Naive thymus-derived CD8-positive, alpha-beta T cell (primary cell): Measurements from ENCODE around the gene CA6. TPM values are rescaled to one million over a fixed set of nuclear protein-coding genes. Genes with fewer than 3 reads are reported as not detected.
"Not testable (repeated sequence)": the region's sequence is repeated elsewhere in the genome, so short reads cannot be mapped to it uniquely, and the experiment has no call there.

Source experiments
- ATAC-seq, 2 donors: fragments of 150-1000 bp; cut with Tn5 transposase in 1 of 2; sonication (Bioruptor Pico), chemical (Tn5 transposase) in 1 of 2; 1 replicate in 1 of 2; 2 replicates in 1 of 2; pipeline ENCODE4 v1.10.0; 2021; ENCODE audit warnings: mild to moderate bottlenecking in 2 of 2, moderate library complexity in 2 of 2
- POLR2A ChIA-PET: fragments of 350-600 bp; sonication (Branson Sonifier 250); formaldehyde crosslinking; loops from one replicate; lab custom pipeline; 2021; ENCODE audit warnings: antibody characterized with exemption; lab: Charles Lee
- DNase-seq, 10 donors: peaks; one replicate each; pipeline versions ENCODE4 v3.0.0 to v3.0.0-alpha.2; 2020 to 2022
- H3K27ac Mint-ChIP-seq, 10 donors: one replicate each; pipeline ENCODE4 v1.8.0; 2020 to 2022; ENCODE audit warnings: mild to moderate bottlenecking in 10 of 10, mixed read lengths in 10 of 10, moderate library complexity in 4 of 10, inconsistent platforms in 1 of 10
- H3K27me3 Mint-ChIP-seq, 5 donors: one replicate each; pipeline ENCODE4 v1.8.0; 2021 to 2022; ENCODE audit warnings: mixed read lengths in 5 of 5
- H3K36me3 Mint-ChIP-seq, 3 donors: one replicate each; pipeline ENCODE4 v1.8.0; 2020 to 2022; ENCODE audit warnings: mixed read lengths in 3 of 3, mild to moderate bottlenecking in 2 of 3, inconsistent platforms in 1 of 3
- H3K4me1 Mint-ChIP-seq, 4 donors: one replicate each; pipeline ENCODE4 v1.8.0; 2021 to 2022; ENCODE audit warnings: mixed read lengths in 4 of 4
- H3K4me3 Mint-ChIP-seq, 10 donors: one replicate each; pipeline ENCODE4 v1.8.0; 2020 to 2022; ENCODE audit warnings: mild to moderate bottlenecking in 10 of 10, mixed read lengths in 10 of 10, moderate library complexity in 6 of 10, inconsistent platforms in 1 of 10
- H3K9me3 Mint-ChIP-seq, 9 donors: one replicate each; pipeline ENCODE4 v1.8.0; 2020 to 2022; ENCODE audit warnings: mixed read lengths in 9 of 9, mild to moderate bottlenecking in 3 of 9, inconsistent platforms in 1 of 9, moderate library complexity in 1 of 9
- polyA plus RNA-seq, 3 donors: library from polyadenylated mRNA; unstranded; fragments of 300-500 nt; fragmentation: Illumina TruSeq; gene quantifications; one replicate each; pipeline ENCODE4 v1.2.3, GENCODE V29; 2021
- total RNA-seq, 8 experiments: library from RNA in 2 of 8; stranded (reverse) in 2 of 8; gene quantifications; one replicate each; pipeline ENCODE4 v1.2.3 and lab custom pipeline; 2021 to 2026

Gene CA6
- total and polyA plus RNA-seq, 5 experiments from 2014 or later, result 5.9 to 53.7 (median 11.5) TPM

DNA sequence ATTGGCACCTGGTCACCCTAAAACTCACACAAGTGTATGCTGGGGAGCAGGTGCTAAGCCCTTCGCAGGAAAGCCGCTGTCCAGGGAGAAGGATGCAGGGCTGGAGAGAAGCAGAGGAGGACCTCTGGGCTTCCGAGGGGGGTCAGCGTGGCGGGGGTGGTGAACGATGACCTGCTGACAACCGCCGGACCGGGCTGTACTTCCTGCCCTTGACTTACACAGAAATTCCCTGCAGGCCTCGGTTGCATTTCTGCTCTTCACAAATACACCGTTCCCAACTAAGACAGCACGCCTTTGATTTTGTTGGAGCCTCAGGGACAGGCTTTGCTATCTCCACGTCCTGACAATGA lies 42.9 kb downstream of the CA6 start:
- no peak for DNase-seq
- no peaks in the 10 kb centered on the region for H3K36me3 Mint-ChIP-seq
- H3K4me1 Mint-ChIP-seq, result peaks cover 18 to 43% (median 35%) of the 10 kb centered on the region in 4 donors
- H3K9me3 Mint-ChIP-seq, result no peaks in the 10 kb centered on the region
- peak overlapping the region in 4 of 10 donors; percentile 5 to 95 (median 84) for H3K27ac Mint-ChIP-seq
- H3K4me3 Mint-ChIP-seq, result no peak overlapping the region
- no peaks in the 10 kb centered on the region for H3K27me3 Mint-ChIP-seq
- POLR2A ChIA-PET, result interaction anchor here (0.7 to 11.2 kb wide), 7 partner anchors 9 to 129 kb away, joined by 3 to 361 read pairs (median 5); partner anchors contain the start of gene ENO1
- no peak for ATAC-seq

DNA sequence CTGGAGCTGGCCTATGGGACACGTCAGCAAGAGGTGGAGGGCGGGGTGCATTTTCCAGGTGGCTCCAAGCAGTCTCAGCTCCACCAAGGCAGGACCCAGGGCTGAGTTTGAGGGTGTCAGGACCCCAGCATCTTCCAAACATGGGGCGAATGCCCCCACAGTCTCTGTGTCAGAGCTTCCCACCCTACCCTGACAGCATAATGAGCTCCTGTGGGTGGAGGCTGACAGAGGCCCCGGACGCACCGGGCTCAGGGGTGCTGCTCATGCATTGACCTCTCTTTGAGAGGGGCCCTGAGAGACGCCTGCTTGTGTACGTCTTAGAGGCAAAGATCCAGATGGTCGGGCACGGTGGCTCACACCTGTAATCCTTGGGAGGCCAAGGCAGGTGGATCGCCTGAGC lies 43.4 kb downstream of the CA6 start:
- ATAC-seq, result no peak

GRCh38 chr1:8989821-8990220 lies 44.2 kb downstream of the CA6 start:
- peaks cover 12 to 33% (median 27%) of the 10 kb centered on the region in 4 donors for H3K4me1 Mint-ChIP-seq
- no peaks in the 10 kb centered on the region for H3K36me3 Mint-ChIP-seq
- no peak for ATAC-seq
- DNase-seq, result no peak
- H3K9me3 Mint-ChIP-seq, result no peaks in the 10 kb centered on the region
- H3K27me3 Mint-ChIP-seq, result no peaks in the 10 kb centered on the region
- POLR2A ChIA-PET, result interaction anchor here (0.7 to 11.2 kb wide), 6 partner anchors 14 to 112 kb away, joined by 3 to 361 read pairs (median 16); partner anchors contain the start of gene ENO1
- H3K27ac Mint-ChIP-seq, result peak overlapping the region in 7 of 10 donors; percentile 11 to 80 (median 69)
- H3K4me3 Mint-ChIP-seq, result no peak overlapping the region

More for the DNA sequence above, 43.4 kb downstream of the CA6 start:
- Mint-ChIP-seq H3K27ac (peak overlapping the region in 1 of 10 donors; percentile 5), H3K36me3 (no peaks in the 10 kb centered on the region), H3K4me1 (peaks cover 14 to 38% (median 32%) of the 10 kb centered on the region in 4 donors), H3K27me3 (no peaks in the 10 kb centered on the region), H3K9me3 (no peaks in the 10 kb centered on the region), H3K4me3 (no peak overlapping the region)
- no peak for DNase-seq
- POLR2A ChIA-PET, result interaction anchor here (0.6 to 11.2 kb wide), 8 partner anchors 12 to 111 kb away, joined by 3 to 361 read pairs (median 6); partner anchors contain the start of gene ENO1

DNA sequence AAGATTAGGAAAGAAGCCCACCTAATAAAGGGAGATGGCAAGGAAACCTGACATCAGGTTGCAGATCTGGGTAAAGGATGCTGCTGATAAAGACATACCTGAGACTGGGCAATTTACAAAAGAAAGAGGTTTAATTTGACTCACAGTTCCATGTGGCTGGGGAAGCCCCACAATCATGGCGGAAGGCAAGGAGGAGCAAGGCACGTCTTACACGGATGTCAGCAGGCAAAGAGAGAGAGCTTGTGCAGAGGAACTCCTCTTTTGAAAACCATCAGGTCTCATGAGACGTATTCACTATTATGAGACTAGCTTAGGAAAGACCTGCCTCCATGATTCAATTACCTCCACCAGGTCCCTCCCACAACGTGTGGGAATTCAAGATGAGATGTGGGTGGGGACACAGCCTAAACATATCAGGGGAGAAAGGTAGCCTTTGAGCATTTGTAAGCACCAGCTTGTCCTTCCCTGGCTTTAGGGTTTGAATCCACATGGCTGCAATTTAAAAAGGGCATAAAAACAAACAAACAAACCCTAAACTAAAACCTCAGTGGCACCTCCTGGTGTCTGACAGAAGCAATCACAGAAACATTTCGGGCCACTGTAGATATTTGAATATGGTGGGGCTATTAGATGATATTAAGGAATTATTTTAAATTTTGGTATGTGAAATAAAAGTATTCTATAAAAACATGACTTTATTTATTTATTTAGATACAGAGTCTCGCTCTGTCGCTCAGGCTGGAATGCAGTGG lies 47.4 kb downstream of the CA6 start:
- H3K4me3 Mint-ChIP-seq, result no peak overlapping the region
- H3K4me1 Mint-ChIP-seq, result peaks cover 2 to 7% (median 2%) of the 10 kb centered on the region in 4 donors
- ATAC-seq (no peak), DNase-seq (no peak)
- H3K36me3 Mint-ChIP-seq, result no peaks in the 10 kb centered on the region
- H3K9me3 Mint-ChIP-seq, result no peaks in the 10 kb centered on the region
- POLR2A ChIA-PET, result interaction anchor here (0.7 kb wide), 1 partner anchor 12 kb away, joined by 3 read pairs; no protein-coding TSS in a partner anchor
- peak overlapping the region in 2 of 10 donors; percentile 15 to 22 for H3K27ac Mint-ChIP-seq
- no peaks in the 10 kb centered on the region for H3K27me3 Mint-ChIP-seq

- DNase-seq, H3K4me3 Mint-ChIP-seq, H3K9me3 Mint-ChIP-seq, H3K27me3 Mint-ChIP-seq, ATAC-seq, H3K4me1 Mint-ChIP-seq, POLR2A ChIA-PET, H3K36me3 Mint-ChIP-seq, H3K27ac Mint-ChIP-seq: not testable (repeated sequence)
Measured at GRCh38 chr1:8993962-8994675, 48.5 kb downstream of the CA6 start.

- H3K4me1 Mint-ChIP-seq, result peaks cover 7 to 27% (median 16%) of the 10 kb centered on the region in 4 donors
- DNase-seq, ATAC-seq, H3K36me3 Mint-ChIP-seq, H3K27ac Mint-ChIP-seq, H3K27me3 Mint-ChIP-seq, H3K4me3 Mint-ChIP-seq, H3K9me3 Mint-ChIP-seq: not testable (repeated sequence)
- POLR2A ChIA-PET, result interaction anchor here (0.7 kb wide), 2 partner anchors 12 to 1509 kb away, joined by 6 read pairs; no protein-coding TSS in a partner anchor
Measured at GRCh38 chr1:9001534-9002214, 56.0 kb downstream of the CA6 start.

DNA sequence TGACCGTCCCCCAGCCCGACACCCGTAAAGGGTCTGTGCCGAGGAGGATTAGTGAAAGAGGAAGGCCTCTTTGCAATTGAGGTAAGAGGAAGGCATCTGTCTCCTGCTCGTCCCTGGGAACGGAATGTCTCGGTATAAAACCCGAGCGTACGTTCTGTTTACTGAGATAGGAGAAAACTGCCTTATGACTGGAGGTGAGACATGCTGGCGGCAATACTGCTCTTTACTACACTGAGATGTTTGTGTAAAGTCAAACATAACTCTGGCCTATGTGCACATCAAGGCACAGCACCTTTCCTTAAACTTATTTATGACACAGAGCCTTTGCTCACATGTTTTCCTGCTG lies 56.5 kb downstream of the CA6 start:
- H3K27me3 Mint-ChIP-seq, DNase-seq, POLR2A ChIA-PET, H3K36me3 Mint-ChIP-seq, ATAC-seq, H3K4me3 Mint-ChIP-seq, H3K9me3 Mint-ChIP-seq: not testable (repeated sequence)
- Mint-ChIP-seq H3K4me1 (peaks cover 7 to 27% (median 18%) of the 10 kb centered on the region in 4 donors), H3K27ac (peak overlapping the region in 2 of 10 donors; percentile 9 to 84)

GRCh38 chr1:9004031-9004699 lies 58.5 kb downstream of the CA6 start:
- Mint-ChIP-seq H3K9me3 (no peaks in the 10 kb centered on the region), H3K4me3 (peak overlapping the region; percentile 67 to 88 (median 80)), H3K36me3 (no peaks in the 10 kb centered on the region), H3K27ac (peak overlapping the region in 8 of 10 donors; percentile 56 to 92 (median 80)), H3K4me1 (peaks cover 7 to 27% (median 21%) of the 10 kb centered on the region in 4 donors), H3K27me3 (no peaks in the 10 kb centered on the region)
- peak in 6 of 10 donors; percentile 16 to 51 (median 31) for DNase-seq
- peak; percentile 68 to 74 for ATAC-seq
- POLR2A ChIA-PET, result interaction anchor here (0.6 to 2.9 kb wide), 23 partner anchors 15 to 156 kb away, joined by 3 to 32 read pairs (median 9); partner anchors contain the start of gene ENO1

DNA sequence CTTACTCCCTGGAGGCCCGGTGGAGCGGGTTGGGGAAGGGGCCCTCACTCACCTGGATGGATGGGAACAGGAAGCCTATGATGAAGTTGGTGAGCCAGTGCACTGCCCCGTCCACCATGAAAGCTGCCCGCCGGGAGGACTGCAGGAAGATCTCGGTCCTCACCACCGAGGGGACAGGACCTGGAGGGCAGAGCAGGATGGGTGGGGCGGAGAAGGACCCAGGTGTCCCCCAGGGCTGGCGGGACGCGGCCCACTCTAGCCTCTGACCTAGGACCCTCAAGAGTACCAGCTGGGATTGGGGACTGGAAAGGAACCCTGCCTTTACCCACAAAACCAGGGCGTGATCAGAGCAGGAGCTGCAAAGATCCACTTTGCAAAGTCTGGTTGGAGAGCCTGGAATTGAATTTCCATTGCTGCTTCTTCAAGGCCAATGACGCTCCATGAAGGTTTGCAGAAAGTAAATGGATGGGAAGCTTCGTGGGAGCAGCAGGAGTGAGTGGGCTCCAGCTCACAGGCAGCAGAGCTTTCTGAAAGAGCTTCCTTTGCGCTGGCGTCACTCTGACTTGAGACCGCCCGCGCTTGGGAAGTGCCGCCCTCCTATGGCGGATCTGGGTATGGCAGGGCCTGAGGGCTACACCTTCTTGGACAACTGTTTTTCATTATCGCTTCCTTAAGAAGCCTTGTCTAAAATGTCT lies 59.2 kb downstream of the CA6 start:
- no peaks in the 10 kb centered on the region for H3K9me3 Mint-ChIP-seq
- H3K4me3 Mint-ChIP-seq, result peak overlapping the region; percentile 67 to 88 (median 80)
- peak overlapping the region in 9 of 10 donors; percentile 59 to 92 (median 86) for H3K27ac Mint-ChIP-seq
- ATAC-seq (peak; percentile 84 to 92), DNase-seq (peak; percentile 69 to 89 (median 82))
- POLR2A ChIA-PET, result interaction anchor here (0.6 to 2.9 kb wide), 28 partner anchors 18 to 478 kb away, joined by 3 to 32 read pairs (median 7); partner anchors contain the start of genes CA6 and ENO1
- no peaks in the 10 kb centered on the region for H3K27me3 Mint-ChIP-seq
- H3K4me1 Mint-ChIP-seq, result peaks cover 7 to 27% (median 21%) of the 10 kb centered on the region in 4 donors
- H3K36me3 Mint-ChIP-seq, result no peaks in the 10 kb centered on the region

GRCh38 chr1:9005395-9005708 lies 59.7 kb downstream of the CA6 start:
- H3K9me3 Mint-ChIP-seq, result no peaks in the 10 kb centered on the region
- DNase-seq (no peak), ATAC-seq (no peak)
- peak overlapping the region in 6 of 10 donors; percentile 19 to 86 (median 58) for H3K27ac Mint-ChIP-seq
- POLR2A ChIA-PET, result interaction anchor here (0.6 to 2.9 kb wide), 26 partner anchors 19 to 479 kb away, joined by 3 to 32 read pairs (median 7); partner anchors contain the start of genes CA6 and ENO1
- H3K36me3 Mint-ChIP-seq, result no peaks in the 10 kb centered on the region
- H3K4me1 Mint-ChIP-seq, result peaks cover 7 to 29% (median 21%) of the 10 kb centered on the region in 4 donors
- peak overlapping the region in 3 of 10 donors; percentile 62 to 84 (median 79) for H3K4me3 Mint-ChIP-seq
- no peaks in the 10 kb centered on the region for H3K27me3 Mint-ChIP-seq

DNA sequence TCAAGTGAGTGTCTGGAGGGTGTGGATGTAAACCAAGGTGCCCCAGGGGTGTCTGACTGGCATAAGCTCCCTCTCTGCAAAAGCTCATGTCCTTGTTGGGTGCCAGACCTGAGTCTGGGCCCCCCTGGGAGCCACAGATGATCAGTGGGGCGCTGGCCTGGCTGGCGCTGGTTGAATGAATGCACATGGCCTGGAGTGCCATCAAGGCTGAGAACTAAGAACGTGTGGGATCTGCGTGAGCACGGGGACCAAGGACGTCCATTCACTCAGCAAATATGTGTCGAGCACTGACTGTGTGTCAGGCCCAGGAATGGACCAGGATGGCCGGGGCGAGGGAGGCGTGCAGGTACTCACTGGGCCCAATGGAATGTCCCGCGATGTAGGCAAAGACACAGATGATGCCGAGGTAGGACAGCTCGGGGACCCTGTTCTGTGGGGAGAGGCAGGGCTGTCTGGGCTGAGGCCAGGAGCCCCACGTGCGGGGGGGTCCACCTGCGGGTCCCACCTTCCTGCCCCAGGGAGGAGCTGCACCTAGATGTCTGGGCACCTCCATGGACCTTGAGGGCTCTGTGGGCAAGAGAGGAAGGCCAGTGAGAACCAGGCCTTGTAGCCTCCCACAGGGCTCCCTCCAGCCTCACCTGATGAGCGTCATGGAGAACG lies 61.4 kb downstream of the CA6 start:
- peaks cover 13 to 42% (median 28%) of the 10 kb centered on the region in 4 donors for H3K4me1 Mint-ChIP-seq
- peaks cover 0 to 2% (median 0%) of the 10 kb centered on the region in 5 donors for H3K27me3 Mint-ChIP-seq
- H3K36me3 Mint-ChIP-seq, result no peaks in the 10 kb centered on the region
- DNase-seq (no peak), ATAC-seq (no peak)
- H3K4me3 Mint-ChIP-seq, result no peak overlapping the region
- H3K27ac Mint-ChIP-seq, result peak overlapping the region in 1 of 10 donors; percentile 81
- POLR2A ChIA-PET, result interaction anchor here (0.7 to 0.9 kb wide), 2 partner anchors 18 to 90 kb away, joined by 3 read pairs; no protein-coding TSS in a partner anchor
- no peaks in the 10 kb centered on the region for H3K9me3 Mint-ChIP-seq
